H54 (cell line): ENCODE data around the gene SYNPO2.

Experiments used
- DNase-seq: peaks from one replicate; pipeline ENCODE4 v3.0.0; 2011; ENCODE audit warnings: low spot score, mixed read lengths; ENCODE audit not compliant: insufficient read length
- FAIRE-seq: peaks from 3 replicates; lab custom pipeline; 2011; peaks lifted over from hg19 to GRCh38; lab: Jason Lieb, UNC
- POLR2A ChIP-seq: IDR thresholded peaks from 2 replicates; pipeline ENCODE4 v1.6.1; 2011; ENCODE audit warnings: low read depth, mild to moderate bottlenecking, low read length

Gene SYNPO2

GRCh38 chr4:118930255-118930654 is 41.6 kb downstream of the SYNPO2 start:
- FAIRE-seq, result no peak
- TF ChIP-seq POLR2A, result no peak

DNA sequence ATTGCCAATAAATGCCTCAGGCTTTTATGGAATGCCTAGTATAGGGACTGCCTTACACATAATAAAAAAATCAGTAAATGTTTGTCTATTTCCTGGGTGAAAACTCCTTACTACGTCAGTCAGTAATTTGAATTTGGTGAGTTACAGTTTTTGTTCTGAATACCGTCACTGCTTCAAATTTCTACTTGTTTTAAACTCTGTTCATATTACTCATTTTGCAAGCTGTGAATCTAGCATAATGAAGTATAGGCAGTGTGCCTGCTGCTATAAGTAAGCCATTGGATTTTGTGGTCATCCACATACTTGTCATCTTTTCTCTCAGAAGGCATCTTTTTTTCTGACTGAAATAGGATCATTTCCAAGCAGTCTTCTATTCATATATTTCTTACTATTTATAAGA is 43.1 kb downstream of the SYNPO2 start:
- TF ChIP-seq POLR2A, result no peak
- FAIRE-seq (no peak), DNase-seq (no peak)

More at GRCh38 chr4:118930255-118930654, 41.6 kb downstream of the SYNPO2 start:
- DNase-seq, result no peak

DNA sequence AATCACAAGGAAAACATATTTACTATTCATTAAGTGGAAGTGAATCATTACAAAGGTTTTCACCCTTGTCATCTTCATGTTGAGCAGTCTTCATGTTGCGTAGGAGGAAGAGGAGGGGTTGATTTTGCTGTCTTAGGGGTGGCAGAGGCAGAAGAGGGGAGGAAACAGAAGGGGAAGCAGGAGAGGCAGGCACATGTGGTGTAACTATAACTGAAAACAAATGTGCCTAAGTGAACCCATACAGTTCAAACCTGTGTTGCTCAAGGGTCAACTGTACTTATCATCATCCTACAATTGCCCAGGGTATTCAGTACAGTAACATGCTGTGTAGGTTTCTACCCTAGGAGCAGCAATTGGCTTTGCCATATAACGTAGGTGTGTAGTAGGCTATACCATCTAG is 47.2 kb downstream of the SYNPO2 start:
- no peak for FAIRE-seq
- no peak for DNase-seq

DNA sequence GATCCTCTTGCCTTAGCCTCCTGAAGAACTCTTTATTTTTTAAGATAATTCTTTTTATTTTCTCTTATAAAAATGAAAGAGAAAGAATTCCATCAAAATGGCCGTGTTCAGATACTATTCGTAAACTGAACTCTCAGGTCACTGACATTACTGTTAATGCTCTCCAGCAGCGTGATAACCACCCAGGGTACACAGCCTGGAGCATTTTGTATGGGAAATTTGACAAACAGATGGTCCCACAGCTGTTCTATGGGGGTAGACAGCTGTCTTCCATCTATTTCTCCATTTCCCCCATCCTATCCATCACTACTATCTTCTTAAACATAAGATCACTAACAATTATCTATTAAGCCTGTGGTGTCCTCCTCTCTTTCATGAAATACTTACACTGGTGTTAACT is 47.8 kb downstream of the SYNPO2 start:
- DNase-seq, result no peak
- no peak for FAIRE-seq
- TF ChIP-seq POLR2A, result no peak

More for the DNA sequence above, 47.2 kb downstream of the SYNPO2 start:
- TF ChIP-seq POLR2A, result no peak

DNA sequence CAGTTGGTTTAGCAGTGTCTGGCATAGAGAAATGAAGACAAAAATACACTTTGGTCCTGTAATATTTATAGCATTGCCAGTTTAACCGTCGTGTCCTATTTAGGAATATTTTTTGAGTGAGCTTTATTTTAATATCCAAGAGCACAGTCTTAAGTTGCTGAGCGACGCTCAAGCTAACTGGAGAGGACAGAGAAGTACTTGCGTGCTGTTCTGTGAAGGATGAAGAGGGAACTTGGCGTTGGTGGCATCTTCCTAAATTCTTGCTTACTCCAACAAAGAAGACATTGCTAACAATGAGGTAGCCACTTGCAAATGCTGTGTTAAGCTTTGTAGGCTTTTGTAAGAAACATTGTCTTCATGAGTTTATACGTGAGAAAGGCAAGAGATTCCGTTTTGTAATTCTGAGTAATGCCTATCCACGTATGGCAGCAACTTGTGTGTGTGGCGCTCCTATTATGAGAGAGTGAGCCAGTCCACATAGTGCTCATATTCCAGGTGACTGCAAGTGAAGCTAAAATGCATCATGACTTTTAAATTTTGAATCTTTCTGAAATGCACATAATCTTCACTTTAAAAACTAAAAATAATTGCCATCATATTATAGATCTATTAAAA is 50.6 kb downstream of the SYNPO2 start:
- no peak for FAIRE-seq

DNA sequence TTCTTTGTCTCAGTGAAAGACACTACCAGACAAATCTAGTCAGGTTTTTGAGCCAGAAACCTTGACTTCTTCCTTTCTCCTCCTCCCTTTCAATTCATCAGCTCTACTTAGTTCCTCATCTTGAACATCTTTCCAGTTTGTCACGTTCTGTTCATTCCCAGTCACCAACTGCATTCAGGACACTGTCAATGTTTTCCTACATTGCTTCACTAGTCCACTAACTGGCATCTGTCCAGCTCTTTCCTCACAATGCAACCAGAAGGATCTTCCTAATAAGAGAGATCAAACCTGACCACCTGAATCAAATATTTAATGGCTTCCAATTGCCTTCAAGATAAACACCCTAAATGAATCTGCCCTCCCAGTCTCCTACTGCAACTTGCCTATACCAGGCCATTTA is 52.5 kb downstream of the SYNPO2 start:
- FAIRE-seq (no peak), DNase-seq (no peak)
- TF ChIP-seq POLR2A, result no peak

More for the DNA sequence above, 50.6 kb downstream of the SYNPO2 start:
- TF ChIP-seq POLR2A, result no peak
- no peak for DNase-seq

GRCh38 chr4:118941799-118942198 is 53.1 kb downstream of the SYNPO2 start:
- FAIRE-seq (no peak), DNase-seq (no peak)
- no peak for TF ChIP-seq POLR2A

- DNase-seq (no peak), FAIRE-seq (no peak)
- no peak for TF ChIP-seq POLR2A
Measured at GRCh38 chr4:118942465-118942864, 53.8 kb downstream of the SYNPO2 start.

- TF ChIP-seq POLR2A, result no peak
- DNase-seq, result no peak
- FAIRE-seq, result no peak
Measured at GRCh38 chr4:118947095-118947494, 58.4 kb downstream of the SYNPO2 start.

DNA sequence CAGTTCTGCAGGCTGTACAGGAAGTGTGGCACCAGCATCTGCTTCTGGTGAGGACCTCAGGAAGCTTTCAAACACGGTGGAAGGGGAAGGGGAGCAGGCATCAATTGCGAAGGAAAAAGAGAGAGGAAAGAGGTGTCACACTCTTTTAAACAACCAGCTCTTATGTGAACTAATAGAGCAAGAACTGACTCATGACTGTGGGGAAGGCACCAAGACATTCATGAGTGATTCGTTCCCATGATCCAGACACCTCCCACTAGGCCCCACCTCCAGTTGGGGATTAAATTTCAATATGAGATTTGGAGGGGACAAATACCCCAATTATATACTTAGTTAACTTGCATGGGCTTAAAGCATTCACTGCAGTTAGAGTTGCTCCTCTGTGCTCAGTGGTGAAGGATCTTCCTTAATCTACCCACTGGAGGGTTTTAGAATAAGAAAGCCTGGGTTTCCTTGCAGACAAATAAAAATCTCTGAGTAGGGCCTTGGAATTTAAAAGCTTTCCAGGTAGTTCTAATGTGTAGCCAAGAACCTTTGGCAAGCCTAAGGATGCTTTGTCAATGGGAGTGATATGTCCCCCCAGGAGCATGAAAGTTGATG is 60.0 kb downstream of the SYNPO2 start:
- FAIRE-seq, result no peak
- TF ChIP-seq POLR2A, result no peak
- no peak for DNase-seq

DNA sequence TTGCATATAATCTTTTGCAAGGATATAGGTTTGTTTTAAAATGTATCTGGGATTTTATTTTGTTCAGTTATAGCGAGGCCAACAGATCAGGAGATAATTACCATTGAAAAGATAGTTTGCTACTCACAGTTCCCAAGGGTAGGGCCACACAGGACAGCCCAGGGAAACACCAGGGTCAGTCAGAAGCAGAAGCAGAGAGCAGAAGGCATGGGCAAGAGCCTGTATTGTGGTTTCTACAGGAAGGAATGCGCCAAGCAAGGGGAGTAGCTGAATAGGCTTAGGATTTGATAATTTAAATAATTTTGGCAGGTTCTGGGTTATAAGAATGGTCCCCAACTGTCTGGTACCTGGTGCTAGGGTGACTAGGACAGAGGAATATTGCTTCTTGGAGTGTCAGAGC is 61.6 kb downstream of the SYNPO2 start:
- no peak for DNase-seq
- TF ChIP-seq POLR2A, result no peak
- FAIRE-seq, result no peak

DNA sequence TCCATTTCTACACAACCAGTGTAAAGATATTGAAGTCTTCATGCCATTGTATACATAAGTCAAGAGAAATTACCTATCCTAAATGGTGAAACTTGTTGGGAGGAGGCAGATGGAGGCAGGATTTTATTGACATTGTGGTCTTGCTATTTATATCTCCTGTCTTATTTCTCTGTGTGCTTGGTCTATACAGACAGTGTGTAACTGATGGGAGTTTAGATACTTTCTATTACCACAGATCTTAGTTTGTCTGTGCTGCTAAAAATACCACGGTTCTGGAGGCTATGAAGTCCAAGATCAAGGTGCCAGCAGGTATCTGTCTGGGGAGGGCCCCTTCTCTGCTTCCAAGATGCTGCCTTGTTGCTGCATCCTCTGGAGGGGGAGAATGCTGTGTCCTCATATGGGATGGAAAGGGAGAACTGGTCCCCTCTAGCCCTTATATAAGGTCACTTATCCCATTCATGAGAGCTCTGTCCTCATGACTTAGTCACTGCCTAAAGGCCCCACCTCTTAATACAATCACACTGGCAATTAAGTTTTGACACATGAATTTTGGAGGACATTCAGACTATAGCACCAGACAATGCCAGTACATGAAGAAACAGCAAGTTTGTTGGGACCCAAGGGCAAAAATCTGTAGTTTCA is 62.4 kb downstream of the SYNPO2 start:
- FAIRE-seq (no peak), DNase-seq (no peak)
- TF ChIP-seq POLR2A, result no peak

DNA sequence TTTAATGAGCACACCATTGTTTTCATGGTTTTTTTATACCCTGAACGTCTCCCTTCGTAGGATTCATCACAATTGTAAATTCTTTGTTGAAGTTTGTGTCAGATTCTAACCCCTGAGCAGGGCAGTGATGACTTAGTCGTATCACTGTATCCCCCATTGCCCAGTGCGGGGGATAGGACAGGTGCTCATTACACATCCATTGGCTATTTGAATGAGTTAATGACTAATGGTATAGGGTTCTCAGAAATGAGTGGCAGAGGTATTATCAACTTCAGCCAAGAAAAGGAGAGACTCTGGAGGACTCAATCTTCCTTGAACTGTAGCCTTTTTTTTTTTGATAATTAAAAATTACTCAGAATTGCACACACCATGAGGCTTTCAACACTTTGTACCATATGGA is 64.6 kb downstream of the SYNPO2 start:
- no peak for TF ChIP-seq POLR2A
- DNase-seq, result no peak
- FAIRE-seq, result no peak

DNA sequence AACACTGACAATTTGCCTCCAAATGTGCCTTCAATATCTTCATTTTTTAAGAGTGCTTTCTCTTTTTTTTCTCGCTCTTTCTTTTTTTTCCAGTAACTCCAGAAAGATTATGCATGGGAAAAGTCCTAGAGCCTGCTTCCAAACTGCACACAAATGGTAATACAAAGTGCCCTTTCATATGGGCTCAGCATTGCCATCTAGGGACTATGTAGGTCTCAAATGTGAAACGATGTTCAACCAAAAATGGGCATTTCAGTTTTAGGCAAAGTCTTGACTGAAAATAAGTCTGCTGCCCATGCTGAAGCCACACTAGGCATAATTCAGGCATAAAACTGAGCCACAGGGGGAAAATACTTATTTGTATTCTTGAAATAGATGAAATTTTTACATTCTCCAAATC is 65.6 kb downstream of the SYNPO2 start:
- DNase-seq (no peak), FAIRE-seq (peak; percentile 82)
- TF ChIP-seq POLR2A, result no peak

- no peak for FAIRE-seq
- TF ChIP-seq POLR2A, result no peak
Measured at GRCh38 chr4:118955515-118955914, 66.9 kb downstream of the SYNPO2 start.

More at GRCh38 chr4:118955515-118955914, 66.9 kb downstream of the SYNPO2 start:
- DNase-seq, result no peak
